HG03103 (cell line): ENCODE results near the gene NBAS.

Experiments
- ATAC-seq: cut with Tn5 transposase; IDR thresholded peaks from one replicate; pipeline ENCODE4 v1.9.1; 2021; ENCODE audit warnings: low read depth; ENCODE audit not compliant: unreplicated experiment

The NBAS gene

GRCh38 chr2:15155959-15156574 is 405.1 kb downstream of the NBAS start:
- no peak for ATAC-seq

DNA sequence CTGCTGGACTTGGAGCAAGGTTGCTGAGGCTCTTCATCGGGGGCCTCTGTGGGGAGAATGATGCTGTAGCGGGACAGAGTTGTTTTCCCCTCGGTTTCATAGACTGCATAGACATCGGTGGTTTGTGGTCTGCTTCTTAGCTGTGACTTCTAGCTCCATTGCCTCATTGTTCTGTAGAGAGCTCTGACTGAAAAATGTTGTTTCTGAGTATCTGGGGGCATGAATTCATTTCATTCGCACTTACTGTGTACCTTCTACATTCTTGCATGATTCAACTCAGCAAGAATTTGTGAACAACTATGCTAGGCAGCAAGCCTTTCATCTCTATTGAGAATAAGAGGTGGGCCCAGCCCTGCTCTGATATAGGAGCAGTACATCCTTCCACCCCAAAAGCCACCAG is 406.8 kb downstream of the NBAS start:
- ATAC-seq: no peak

GRCh38 chr2:15152382-15152781 is 408.8 kb downstream of the NBAS start:
- no peak for ATAC-seq

GRCh38 chr2:15149063-15149462 is 412.1 kb downstream of the NBAS start:
- no peak for ATAC-seq

- no peak for ATAC-seq
These were observed 413.5 kb downstream of the NBAS start for GRCh38 chr2:15147591-15147990.

GRCh38 chr2:15146960-15147359 is 414.2 kb downstream of the NBAS start:
- no peak for ATAC-seq

DNA sequence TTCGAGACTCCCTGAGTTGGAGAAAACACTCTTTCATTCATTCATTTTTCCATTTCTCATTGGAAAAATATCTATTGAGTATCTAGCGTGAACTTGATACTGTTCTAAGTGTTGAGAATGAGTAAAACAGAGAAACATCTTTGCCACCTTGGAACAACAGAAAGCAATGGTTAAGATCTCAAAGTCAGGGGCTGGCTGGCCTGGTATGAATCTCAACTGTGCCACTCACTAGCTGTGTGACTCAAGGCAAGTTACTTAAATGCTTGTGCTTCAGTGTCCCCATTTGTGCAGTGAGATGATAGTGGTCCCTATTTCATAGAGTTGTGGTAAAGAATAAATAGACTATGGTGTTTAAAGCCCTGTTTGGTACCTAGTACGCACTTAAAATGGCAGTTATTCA is 415.2 kb downstream of the NBAS start:
- ATAC-seq: no peak

- ATAC-seq: no peak
These were observed 415.9 kb downstream of the NBAS start for GRCh38 chr2:15145046-15145817.

DNA sequence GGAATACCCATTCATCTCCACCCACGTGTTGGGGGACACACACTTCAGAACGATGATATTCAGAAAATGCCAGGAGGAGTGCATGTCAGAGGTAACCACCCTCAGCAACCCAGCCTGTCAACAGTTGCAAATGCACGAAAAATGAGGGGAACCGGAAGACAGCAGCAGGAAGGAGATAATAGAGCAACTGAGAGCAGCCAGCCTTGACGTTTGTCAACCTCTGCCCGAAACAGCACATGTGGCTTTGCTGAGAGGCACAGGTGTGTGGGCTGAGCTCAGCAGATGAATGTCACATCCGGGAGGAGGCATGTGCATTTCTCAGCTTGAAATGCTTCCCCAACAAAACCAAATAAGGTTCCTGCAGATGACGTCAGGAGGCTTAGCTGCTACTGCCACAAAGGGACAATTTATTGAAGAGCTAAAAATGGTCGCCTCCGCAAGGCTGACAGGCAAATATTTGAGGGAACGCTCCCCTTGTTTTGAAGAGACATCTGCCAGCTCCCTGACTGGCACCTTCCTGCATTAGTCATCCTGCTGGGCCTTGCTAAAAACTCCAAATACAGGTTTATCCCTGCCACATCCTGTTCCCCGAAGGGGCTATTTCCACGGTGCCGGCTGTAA is 419.0 kb downstream of the NBAS start:
- peak; percentile 100 for ATAC-seq

- ATAC-seq: no peak
These were observed 419.9 kb downstream of the NBAS start for GRCh38 chr2:15141211-15141610.

DNA sequence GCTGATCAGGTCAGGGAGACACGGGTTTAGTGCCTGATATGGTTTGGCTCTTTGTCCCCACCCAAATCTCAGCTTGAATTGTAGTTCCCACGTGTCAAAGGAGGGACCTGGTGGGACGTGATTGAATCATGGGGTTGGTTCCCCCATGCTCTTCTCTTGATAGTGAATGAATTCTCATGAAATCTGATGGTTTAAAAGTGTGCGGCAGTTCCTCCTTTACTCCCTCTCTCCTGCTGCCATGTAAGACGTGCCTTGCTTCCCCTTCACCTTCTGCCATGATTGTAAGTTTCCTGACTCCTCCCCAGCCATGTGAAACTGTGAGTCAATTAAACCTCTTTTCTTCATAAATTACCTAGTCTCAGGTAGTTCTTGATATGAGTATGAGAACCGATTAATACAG is 424.5 kb downstream of the NBAS start:
- no peak for ATAC-seq

DNA sequence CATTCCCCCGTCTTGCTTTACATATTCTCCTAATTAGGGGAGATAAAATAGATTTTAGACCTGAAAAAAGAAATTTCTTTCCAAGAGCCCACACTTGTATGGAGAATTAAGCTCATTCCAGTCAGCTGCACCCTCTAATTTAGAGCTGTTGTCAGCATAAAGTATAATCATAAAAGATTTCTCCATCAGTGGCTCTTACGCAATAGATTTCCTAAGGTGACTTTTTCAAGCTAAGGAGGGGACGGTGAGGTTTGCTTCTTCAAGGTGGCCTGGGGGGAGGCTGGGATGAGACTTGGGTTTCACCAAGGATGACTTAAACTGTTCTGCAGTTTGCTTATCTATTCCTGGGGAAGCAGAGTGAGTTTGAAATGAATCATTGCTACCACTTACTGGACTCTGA is 426.2 kb downstream of the NBAS start:
- ATAC-seq: no peak

- no peak for ATAC-seq
These were observed 427.7 kb downstream of the NBAS start for GRCh38 chr2:15133461-15133860.

GRCh38 chr2:15128846-15129245 is 432.3 kb downstream of the NBAS start:
- ATAC-seq: no peak

GRCh38 chr2:15127876-15128275 is 433.3 kb downstream of the NBAS start:
- no peak for ATAC-seq

DNA sequence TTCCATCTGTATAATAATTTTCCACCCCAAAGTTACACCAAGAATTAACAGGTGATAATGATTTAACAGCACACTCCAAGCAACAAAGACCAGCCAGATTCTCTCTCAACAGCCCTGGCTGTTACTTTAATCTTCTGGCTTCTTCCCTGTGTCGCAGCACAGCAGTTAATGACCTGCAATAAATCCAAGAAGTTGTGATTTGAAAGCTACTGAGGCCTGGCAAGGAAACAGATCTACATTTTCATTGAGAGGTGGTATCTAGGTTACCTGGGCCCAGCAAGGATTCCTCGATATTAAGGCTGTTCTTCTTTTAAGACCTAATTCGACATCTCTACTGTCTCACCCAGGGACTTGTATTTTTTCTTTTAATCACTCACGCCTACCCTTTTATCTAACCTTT is 433.8 kb downstream of the NBAS start:
- no peak for ATAC-seq

- no peak for ATAC-seq
These were observed 434.8 kb downstream of the NBAS start for GRCh38 chr2:15126373-15126772.

GRCh38 chr2:15122915-15123314 is 438.2 kb downstream of the NBAS start:
- ATAC-seq: no peak

GRCh38 chr2:15120631-15121030 is 440.5 kb downstream of the NBAS start:
- ATAC-seq: no peak

DNA sequence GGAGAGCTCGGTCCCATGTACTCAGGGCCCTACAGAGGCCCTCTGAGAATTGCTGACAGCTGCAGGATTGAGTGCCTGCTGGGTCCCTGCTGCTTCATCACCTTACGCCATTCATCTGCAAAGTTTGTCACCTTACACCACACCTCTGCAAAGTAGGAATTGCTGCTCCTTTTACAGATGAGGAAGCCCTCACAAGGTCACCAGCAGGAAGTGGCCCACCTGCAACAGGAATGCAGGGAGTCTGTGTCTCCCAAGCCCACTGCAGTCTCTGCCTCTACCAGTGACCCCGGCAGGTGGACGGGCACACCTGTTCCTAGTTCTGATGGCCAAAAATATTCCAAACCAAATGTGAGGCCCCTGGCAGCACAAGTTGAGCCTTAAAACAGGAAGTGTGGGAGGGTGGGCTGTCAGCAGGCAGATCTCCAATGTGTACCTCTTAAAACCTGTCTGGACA is 441.4 kb downstream of the NBAS start:
- no peak for ATAC-seq

GRCh38 chr2:15117409-15118050 is 443.6 kb downstream of the NBAS start:
- no peak for ATAC-seq
